LoVo (cell line): Measurements from ENCODE around the gene LIPC.
A peak's percentile ranks its signal among the peaks of the same experiment; 100 is the strongest.

ENCODE experiments used
- DNase-seq: peaks from one replicate; pipeline ENCODE4 v3.0.0-alpha.2; 2016; ENCODE audit warnings: low spot score

The LIPC gene

DNA sequence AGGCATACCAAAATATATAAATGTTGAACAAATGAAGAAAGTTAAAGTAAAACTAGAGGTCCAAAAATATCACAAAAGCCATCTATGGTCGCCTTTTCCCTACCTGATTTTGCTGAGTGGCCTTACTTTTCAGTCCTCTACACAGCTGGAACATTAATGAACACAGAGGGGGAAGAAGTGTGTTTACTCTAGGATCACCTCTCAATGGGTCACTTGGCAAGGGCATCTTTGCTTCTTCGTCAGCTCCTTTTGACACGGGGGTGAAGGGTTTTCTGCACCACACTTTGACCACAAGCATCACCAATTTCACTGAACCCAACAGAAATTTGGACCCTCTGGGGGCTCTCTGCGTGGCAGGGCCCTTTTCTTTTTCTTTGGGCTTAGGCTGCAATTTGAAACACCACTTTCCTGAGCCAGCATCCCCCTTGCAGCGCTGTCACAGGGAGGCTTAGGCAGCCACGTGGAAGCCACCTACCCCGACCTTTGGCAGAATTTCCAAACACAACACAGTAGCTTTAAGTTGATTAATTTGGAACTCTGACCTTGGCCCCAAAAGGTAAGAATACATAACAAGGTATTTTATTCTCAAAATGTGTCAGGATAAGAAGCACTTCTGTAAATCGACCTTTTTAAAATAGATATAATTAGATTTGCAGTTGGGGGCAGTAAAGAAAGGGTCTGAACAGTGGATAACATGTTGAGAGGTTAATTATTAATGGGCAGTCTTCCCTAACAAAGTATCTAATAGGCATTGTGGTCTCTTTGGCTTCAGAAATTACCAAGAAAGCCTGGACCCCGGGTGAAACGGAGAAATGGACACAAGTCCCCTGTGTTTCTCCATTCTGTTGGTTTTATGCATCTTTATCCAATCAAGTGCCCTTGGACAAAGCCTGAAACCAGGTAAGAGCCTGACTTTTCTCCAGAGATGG, at the start of gene LIPC:
LIPC (plus strand) TSS at position 771 of the 929 bp plus-strand sequence; CDS start at position 813, 42 bp downstream.
- DNase-seq = no peak

DNA sequence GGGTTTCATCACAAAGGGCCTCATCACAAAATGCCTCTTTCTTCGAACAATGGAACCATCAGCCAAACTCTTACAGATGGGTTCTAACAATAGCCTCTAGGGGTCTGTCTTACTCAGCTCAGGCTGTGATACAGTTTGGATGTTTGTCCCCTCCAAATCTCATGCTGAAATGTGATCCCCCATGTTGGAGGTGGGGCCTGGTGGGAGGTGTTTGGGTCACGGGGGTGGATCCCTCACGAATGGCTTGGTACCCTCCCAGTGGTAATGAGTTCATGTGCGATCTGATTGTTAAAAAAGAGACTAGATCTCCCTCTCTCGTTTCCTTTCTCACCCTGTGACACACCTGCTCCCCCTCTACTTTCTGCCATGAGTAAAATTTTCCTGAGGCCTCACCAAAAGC, 47.9 kb upstream of the LIPC start:
- no peak for DNase-seq

DNA sequence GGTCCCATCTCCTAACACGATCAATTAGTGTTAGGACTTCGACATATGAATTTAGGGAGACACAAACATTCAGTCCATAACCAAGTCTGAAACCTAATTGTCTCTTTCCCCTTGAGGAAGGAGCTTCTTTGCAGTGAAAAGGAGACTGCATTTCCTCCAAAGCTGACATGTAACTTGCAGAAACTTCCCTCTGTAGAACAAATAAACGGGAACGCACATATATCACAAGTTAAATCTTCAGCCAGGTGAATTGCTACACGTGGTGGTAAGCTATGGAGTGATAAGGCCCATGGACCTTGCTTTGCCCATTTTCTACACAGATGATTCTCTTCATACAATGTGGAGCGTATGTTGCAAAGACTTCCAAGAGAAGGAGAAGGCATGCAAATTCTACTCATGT, 47.1 kb upstream of the LIPC start:
- no peak for DNase-seq

DNA sequence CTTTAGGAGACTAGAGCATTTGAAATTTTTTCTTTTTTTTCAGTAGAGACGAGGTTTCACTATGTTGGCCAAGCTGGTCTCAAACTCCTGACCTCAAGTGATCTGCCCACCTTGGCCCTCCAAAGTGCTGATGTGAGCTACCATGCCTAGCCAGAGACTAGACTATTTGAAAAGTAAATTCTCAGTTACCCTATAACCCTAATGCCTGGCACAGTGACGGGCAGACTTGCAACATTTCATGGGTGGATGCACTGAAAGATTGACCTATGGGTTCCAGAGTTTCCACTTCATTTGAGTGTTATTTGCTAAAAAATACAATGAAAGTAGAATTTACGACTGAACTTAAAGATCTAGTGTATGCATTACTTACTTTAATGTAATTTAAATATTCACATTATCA, 45.7 kb upstream of the LIPC start:
- no peak for DNase-seq

DNA sequence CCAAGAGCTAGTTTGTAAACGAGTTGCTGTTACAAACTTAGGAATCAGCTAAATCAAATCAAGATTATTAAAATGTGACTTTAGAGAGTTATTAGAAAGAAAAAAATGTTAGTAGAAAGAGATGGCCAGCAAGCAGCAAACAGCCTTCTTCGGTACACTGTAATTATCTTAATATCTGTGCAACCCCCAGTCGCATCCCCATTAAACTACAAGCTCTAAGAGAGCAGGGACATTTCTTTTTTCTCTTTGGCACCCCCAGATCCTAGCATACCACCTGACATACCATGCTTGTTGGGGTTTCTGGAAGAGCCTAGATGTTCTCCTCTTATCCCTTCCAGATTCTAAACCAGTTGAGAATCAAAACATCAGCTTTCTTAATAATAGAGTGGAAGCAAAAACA, 45.1 kb upstream of the LIPC start:
- no peak for DNase-seq

DNA sequence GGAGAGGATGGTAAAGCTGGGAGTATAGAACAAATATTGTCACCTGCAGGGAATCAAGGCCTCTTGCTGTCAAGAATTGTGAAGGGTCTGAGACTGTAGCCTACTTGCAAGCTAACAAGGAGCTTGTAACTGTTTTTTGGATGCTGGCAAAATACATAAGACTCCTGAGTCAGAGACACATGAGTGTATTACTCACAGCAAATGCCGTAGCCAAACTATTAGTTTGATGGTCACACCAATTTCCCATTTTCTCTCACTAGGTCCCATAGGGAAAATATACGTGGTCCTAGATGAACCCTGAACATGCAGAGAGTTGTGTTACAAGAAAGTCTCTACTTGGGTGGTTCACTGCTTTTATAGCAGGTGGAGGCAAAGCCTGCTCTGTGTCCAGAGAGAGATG, 44.7 kb upstream of the LIPC start:
- DNase-seq = no peak

DNA sequence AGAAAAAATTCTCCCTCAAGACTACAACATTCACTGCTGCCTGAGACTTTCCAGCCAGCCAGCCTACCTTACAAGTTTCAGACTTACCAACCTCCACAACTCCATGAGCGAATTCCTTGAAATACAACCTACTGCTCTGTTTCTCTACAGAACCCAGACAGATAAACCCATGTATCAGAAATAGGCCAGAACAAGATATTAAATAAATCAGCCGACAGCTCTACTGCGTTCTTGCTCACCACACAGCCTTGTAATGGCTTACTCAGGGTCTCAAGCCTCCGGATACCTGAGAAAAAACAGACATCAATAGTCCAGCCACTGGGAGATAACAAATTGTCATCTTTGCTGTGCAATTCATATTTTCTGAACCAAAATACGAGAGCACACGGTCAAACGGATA, 43.6 kb upstream of the LIPC start:
- no peak for DNase-seq

DNA sequence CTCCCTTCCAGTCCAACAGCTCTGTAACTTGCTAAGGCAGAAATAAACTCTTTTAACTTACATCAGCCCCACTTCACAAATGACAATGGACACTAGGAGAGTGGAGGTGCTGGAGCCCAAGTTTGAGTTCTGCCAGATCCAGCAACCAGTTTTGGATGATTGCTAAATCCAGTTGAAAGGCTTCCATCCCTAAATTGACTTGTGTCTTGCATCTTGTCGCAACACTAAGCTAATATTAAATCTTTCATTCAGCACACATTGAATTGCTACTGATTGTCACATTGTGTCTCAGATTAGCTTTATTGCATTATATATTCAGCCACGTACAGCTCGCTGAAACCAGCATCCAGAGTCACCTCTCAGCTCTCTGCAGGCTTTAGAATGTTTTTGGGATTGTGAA, 41.7 kb upstream of the LIPC start:
- DNase-seq = no peak

DNA sequence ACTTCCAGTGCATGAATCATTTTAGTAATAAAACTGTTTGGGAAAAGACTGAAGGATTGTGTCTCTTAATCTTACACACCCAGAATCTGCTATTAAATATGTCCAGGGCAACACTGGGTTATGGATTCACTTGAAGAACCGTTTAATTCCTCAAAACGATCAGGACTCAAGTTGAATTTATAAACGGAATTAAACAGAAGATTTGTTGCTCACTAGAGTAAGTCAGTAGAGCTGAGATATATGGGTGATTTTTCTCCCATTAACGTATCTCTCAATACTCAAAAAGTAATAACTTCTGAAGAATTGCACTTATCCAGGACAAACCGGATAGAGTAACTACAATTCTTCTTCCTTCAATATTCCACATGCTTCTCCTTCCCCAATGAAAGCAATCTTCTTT, 41.1 kb upstream of the LIPC start:
- no peak for DNase-seq

DNA sequence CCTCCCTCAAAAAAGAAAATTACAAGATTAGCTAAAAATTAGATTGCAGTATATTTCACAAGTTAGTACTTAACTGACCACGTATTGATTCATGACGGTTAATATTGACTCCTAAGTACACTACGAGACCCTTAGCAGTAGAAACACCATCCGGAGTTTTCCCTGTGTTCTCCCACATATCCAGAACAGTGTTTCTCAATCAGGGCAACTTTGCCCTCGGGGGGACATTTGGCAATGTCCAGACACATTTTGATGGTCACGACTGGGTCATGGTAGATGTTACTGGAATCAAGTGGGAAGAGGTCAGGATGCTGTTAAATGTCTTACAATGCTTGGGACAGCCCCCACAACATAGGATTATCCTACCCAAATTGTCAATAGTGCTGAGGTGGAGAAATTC, 40.7 kb upstream of the LIPC start:
- no peak for DNase-seq

DNA sequence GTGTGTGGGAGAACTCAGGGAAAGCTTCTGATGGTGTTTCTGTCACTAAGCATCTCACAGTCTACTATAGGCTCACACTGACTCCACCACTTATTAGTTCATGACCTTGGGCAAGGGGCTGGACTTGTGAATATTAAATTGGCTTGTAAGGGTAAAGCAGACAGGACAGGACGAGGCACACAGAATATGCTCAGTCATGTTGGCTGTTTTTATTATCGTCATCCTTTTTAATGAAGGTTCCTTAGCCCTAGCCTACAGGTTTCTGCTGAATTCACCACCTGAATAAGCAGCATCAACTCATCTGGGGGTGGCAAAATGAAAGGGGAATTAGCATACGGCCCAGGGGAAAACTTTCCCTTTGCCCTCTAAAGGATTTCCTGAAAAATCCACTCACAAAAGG, 39.6 kb upstream of the LIPC start:
- no peak for DNase-seq

DNA sequence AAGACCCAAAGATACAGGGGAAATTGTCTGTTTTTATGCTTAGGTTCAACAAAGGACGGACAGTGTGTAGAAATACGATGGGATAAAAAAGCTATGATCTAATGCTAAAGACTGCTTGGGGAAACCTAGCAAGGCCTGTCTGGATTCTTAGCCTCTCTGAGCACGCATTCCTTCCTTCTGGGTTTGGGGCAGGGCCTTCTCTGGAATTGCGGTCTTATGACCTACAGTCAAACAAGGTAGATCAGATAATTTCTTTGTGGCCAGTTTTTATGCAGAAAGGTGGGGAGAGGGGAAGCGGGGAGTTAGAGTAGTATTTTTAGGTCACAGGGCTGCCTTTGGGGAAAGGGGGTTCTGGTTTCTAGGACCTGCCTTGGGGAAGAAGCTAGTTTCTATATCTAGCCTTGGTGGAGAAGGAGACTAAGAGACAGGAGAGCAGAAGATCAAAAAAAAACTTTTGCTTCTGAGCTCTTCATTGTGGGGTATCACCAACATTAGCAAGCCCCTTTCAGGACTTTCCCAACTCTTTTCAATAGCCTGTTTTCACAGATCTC, 39.1 kb upstream of the LIPC start:
- DNase-seq = peak; percentile 38

DNA sequence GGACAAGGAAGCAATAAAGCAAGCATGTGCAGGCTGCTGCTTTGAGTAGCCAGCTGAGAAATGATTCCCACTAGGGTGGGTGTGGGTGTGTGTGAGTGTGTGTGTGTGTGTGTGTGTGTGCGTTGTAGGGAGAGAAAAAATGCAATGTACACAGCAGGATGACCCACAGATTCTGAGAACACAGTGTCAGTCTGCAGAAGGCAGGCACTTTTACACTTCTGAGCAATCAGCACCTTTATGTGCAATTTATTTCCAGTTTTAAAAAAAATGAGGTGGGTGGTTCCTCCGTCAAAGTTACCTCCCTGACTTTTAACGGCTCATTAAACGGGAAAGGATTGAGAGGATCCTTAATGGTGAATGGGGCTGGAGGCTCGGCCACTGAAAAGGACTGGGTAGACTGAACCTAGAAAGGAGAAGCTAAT, 38.5 kb upstream of the LIPC start:
- no peak for DNase-seq

DNA sequence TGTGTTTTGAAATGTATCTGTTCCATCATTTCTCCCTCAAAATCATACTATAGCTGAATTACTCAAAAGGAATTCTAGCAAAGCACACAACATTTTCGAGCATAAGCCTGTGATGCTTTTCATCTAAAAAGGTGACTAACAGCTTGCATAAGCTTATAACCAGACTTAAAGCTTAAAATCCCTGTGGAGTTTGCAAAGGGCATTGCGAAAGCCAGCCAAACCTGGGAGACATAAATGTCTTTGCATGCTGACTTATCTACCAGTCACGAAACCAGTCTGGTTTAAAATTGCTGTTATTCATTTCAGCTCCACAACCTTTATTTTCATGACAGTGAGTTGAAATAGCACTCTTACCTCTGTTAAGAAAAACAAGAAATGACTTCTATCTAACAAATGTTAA, 35.6 kb upstream of the LIPC start:
- DNase-seq = no peak

DNA sequence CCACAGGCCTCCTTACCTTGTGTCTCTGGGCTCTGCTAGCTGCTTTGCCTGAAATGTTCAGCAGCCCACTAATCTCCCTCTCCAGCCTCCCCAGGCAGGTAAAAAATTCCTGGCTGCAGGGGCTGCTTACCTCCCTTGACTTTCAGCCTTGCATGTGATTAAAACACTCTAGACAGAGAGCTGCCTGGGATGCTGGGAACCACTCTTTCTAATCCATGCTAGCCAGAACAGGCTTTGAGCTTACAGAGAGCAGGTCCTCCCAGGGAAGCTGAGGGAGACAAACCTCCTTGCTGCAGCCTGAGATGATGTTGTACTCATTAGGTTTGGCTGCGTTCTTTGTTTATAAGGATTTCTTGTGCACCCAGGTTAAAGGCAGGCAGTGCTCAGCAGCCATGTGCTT, 33.7 kb upstream of the LIPC start:
- no peak for DNase-seq

DNA sequence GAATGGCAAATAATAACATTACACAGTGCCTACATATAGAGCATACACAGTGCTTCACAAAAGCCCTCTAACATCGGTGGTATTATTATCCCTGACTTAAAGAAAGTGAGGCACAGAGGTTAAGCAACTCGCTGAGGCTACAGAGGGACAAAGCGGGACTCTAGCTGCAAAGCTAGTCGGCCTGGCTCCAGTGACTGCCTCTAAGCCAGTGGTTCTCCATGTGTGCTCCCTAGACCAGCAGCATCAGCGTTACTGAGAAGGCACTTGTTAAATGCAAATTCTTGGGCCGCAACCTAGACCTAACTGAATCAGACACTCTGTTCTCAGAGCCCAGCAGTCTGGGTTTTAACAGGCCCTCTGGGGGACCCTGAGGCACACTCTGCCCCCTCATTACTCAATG, 33.1 kb upstream of the LIPC start:
- DNase-seq = no peak

DNA sequence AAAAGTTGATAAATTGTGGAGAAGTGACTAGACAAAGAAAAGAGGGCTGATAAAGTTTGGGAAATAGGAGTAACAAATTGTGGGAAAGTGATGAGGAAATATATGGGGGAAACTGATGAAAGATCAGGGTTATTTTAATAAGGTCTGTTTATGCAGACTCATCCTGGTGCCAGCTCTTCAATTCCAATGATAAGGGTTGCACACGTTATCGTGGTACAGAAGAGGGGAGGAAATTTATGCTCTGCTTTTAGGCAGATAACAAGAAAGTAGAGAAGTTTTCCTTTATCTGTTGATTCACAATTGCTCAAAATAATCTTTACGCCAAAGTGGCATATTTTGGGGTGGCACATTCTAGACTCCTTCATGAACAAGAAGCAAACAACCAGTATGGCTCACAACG, 32.1 kb upstream of the LIPC start:
- DNase-seq = no peak

DNA sequence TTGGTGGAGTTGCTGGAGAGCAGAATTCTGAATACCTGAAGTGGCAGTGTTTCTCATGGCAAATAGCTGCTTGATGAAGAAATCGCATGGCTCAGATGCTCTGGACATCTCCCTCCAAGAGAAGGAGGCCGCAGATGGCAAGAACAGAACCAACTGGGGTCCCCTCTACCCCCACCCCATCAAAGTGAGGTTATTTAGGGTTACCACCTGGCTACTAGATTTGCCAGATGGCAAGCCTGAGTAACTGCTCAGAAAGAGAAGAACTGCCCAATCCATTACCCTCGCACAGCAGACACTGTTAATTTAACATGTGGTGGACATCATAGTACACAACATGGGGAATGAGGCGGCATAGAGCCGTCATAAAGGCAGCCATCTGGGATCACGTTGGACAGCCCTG, 30.5 kb upstream of the LIPC start:
- DNase-seq = no peak

DNA sequence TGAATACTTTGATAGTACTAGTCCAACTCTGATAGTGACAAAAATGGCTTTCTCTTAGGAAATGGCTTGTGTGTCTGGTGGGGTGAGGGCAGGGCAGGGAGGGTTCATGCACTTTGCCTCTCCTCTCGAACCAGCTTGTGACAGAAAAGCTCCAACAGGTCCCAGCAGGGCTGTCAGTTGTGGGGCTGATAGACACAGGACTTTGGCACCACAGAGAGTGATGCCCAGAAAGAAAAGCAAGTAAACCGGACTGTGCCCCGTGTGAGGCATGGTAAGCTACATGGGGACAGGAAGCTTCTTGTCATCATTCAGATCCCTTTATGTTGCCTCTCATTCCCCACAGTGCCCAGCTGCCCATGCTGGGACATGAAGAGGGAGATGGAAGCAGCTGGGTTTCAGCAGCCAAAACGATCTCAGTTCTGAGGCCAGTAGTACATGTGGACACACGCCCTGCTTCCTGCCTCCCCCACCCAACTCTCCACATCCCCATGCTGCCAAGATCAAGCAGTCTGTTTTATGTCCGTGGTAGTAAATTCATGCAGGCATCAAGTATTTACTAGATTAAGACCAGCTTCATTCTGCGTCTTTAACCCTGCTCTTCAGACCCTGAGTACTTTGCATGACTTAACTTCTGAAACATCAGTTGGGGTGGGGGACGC, 29.7 kb upstream of the LIPC start:
- DNase-seq = no peak

DNA sequence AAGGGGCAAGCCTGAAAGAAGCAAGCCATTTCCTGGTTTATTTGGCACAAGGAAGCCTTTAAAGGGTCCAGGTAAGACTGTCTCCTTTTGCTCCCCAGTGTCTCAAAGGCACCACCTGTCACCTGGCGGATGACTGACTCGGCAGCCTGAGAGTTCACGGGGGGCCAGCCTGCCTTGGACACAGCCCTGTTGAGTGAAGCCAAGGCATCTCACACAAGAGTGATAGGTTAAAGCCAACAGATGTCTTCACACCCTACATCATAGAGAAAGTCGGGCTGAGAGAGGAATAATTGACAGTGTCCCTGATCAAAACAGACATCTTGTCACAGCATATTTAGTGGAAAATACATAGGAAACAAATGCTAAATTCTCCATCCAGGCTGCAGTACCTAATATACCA, 28.2 kb upstream of the LIPC start:
- no peak for DNase-seq

DNA sequence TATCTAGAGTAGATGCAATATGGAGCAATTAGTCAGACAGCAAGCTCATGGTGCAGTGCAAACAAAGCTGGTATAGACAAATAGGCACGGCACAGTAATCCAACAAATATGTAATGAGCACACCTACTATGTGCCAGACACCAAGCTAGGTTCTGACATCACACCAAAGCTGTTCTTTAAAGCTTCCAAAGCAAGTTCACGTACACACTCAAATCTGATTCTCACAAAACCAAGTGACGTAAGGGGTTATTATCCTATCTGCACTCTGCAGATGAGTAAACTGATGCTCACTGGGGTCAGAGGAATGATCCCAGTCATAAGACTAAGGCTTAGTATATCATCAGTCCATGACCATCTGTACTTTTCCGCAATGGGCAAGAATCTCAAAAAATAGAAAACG, 27.8 kb upstream of the LIPC start:
- no peak for DNase-seq

DNA sequence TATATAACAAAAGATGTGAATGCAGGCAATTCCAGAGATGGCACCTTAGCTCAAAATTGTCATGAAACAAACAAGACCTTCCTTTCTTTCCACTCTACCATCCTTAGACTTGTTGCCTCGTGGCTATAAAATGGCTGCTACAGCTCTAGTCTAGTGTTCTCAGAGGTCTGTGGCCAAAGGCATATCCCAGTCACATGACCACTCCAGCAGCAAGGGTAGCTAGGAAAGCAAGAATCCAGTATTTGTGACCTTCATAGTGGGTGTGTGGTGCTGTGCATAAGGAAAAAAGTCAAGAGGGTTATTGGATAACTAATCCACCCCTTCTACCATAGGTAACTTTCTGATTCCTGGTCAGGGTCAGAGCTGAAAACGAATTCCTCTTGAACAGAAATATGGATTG, 27.1 kb upstream of the LIPC start:
- DNase-seq = no peak

DNA sequence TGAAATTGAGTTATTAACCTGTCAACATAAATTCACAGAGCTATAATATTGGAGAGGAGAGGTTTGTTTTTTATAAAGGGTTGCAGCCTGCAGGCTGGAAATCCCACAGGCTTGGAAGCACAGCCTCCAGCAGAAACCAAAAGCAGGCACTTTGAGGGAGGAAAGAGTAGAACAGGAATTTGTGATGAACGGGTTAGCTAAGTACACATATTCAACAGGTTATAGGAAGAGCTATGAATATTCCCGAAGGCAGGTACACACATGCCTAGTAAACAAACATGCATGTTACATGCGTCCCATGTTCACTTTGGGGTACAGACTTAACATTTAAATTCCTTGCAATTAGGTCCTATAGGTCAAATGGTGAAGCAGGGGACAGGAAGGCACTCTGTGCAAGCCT, 25.9 kb upstream of the LIPC start:
- no peak for DNase-seq
